Ishikawa (cell line): Measurements from ENCODE around the gene CCSER1.

Experiments
- CEBPB ChIP-seq: IDR thresholded peaks from 2 replicates; pipeline ENCODE4 v1.6.1; 2012
- CREB1 ChIP-seq: IDR thresholded peaks from 2 replicates; pipeline ENCODE4 v1.6.1; 2012; ENCODE audit warnings: low read depth
- EGR1 ChIP-seq: IDR thresholded peaks from 2 replicates; pipeline ENCODE4 v1.6.1; 2012
- EP300 ChIP-seq: IDR thresholded peaks from 2 replicates; pipeline ENCODE4 v1.6.1; 2012; ENCODE audit warnings: borderline replicate concordance
- FOXM1 ChIP-seq: IDR thresholded peaks from 2 replicates; pipeline ENCODE4 v1.6.1; 2012; ENCODE audit warnings: low read depth, borderline replicate concordance
- MAX ChIP-seq: IDR thresholded peaks from 2 replicates; pipeline ENCODE4 v1.6.1; 2012
- NFIC ChIP-seq: IDR thresholded peaks from 2 replicates; pipeline ENCODE4 v1.6.1; 2012
- RAD21 ChIP-seq: IDR thresholded peaks from 2 replicates; pipeline ENCODE4 v1.6.1; 2012; ENCODE audit warnings: low read depth
- REST ChIP-seq: IDR thresholded peaks from 2 replicates; pipeline ENCODE4 v1.6.1; 2012; ENCODE audit warnings: low read depth, mild to moderate bottlenecking
- TAF1 ChIP-seq: IDR thresholded peaks from 2 replicates; pipeline ENCODE4 v1.6.1; 2012; ENCODE audit warnings: low read depth, mild to moderate bottlenecking
- TCF12 ChIP-seq: IDR thresholded peaks from 2 replicates; pipeline ENCODE4 v1.6.1; 2012; ENCODE audit warnings: low read depth
- TEAD4 ChIP-seq: IDR thresholded peaks from 2 replicates; pipeline ENCODE4 v1.6.1; 2012
- USF1 ChIP-seq: IDR thresholded peaks from 2 replicates; pipeline ENCODE4 v1.6.1; 2012
- YY1 ChIP-seq: IDR thresholded peaks from 2 replicates; pipeline ENCODE4 v1.6.1; 2012; ENCODE audit warnings: low read depth
- ZBTB7A ChIP-seq: IDR thresholded peaks from 2 replicates; pipeline ENCODE4 v1.6.1; 2012; ENCODE audit warnings: low read depth

Gene CCSER1

GRCh38 chr4:90449626-90450025 is 322.4 kb downstream of the CCSER1 start:
- TF ChIP-seq REST (no peak), TCF12 (no peak), TEAD4 (no peak), CREB1 (no peak), EGR1 (no peak), USF1 (no peak)

- TF ChIP-seq MAX (no peak), TAF1 (no peak)
Observed at GRCh38 chr4:90456891-90457290, 329.7 kb downstream of the CCSER1 start.

GRCh38 chr4:90457817-90458216 is 330.6 kb downstream of the CCSER1 start:
- TF ChIP-seq TCF12: no peak
- no peak for TF ChIP-seq TAF1
- no peak for TF ChIP-seq EP300
- no peak for TF ChIP-seq YY1
- TF ChIP-seq TEAD4: no peak
- no peak for TF ChIP-seq NFIC

- TF ChIP-seq MAX: no peak
- TF ChIP-seq CREB1: no peak
- no peak for TF ChIP-seq EP300
- TF ChIP-seq NFIC: no peak
- no peak for TF ChIP-seq RAD21
- TF ChIP-seq FOXM1: no peak
- TF ChIP-seq CEBPB: no peak
- TF ChIP-seq USF1: no peak
- TF ChIP-seq YY1: no peak
- no peak for TF ChIP-seq REST
- TF ChIP-seq TCF12: no peak
- TF ChIP-seq EGR1: no peak
- no peak for TF ChIP-seq ZBTB7A
Observed at GRCh38 chr4:90458576-90458975, 331.4 kb downstream of the CCSER1 start.

GRCh38 chr4:90474484-90474883 is 347.3 kb downstream of the CCSER1 start:
- TF ChIP-seq FOXM1: no peak
- no peak for TF ChIP-seq CEBPB
- no peak for TF ChIP-seq YY1
- TF ChIP-seq CREB1: no peak
- no peak for TF ChIP-seq TCF12
- TF ChIP-seq TAF1: no peak
- TF ChIP-seq REST: no peak
- no peak for TF ChIP-seq ZBTB7A
- no peak for TF ChIP-seq EP300
- TF ChIP-seq TEAD4: no peak
- no peak for TF ChIP-seq EGR1
- no peak for TF ChIP-seq RAD21
- no peak for TF ChIP-seq NFIC
- TF ChIP-seq USF1: no peak
- no peak for TF ChIP-seq MAX
